Uterus (tissue), 4 donors: ENCODE measurements around the gene ELP1. TPM values are rescaled to one million over a fixed set of nuclear protein-coding genes. Genes with fewer than 3 reads are reported as not detected.

Experiments
- DNase-seq, 2 donors: peaks; one replicate each; pipeline ENCODE4 v3.0.0-alpha.2; 2019 to 2020
- H3K27ac ChIP-seq, 2 donors: fragments of 200-600 bp; sonication (generic); 1 replicate in 1 of 2; 2 replicates in 1 of 2; pipeline ENCODE4 v1.5.1; 2016 to 2018
- H3K27me3 ChIP-seq, 2 donors: fragments of 200-600 bp; sonication (generic); one replicate each; pipeline ENCODE4 v1.5.1; 2018 to 2019; ENCODE audit warnings: control low read depth in 1 of 2
- H3K36me3 ChIP-seq, 2 donors: fragments of 200-600 bp; sonication (generic); one replicate each; pipeline ENCODE4 v1.5.1; 2019; ENCODE audit warnings: control low read depth in 1 of 2
- H3K4me1 ChIP-seq, 2 donors: fragments of 200-600 bp; sonication (generic); one replicate each; pipeline ENCODE4 v1.5.1; 2018 to 2019; ENCODE audit warnings: control low read depth in 1 of 2
- H3K4me3 ChIP-seq, 2 donors: fragments of 200-600 bp; sonication (generic); 1 replicate in 1 of 2; 2 replicates in 1 of 2; pipeline ENCODE4 v1.5.1; 2018 to 2019; ENCODE audit warnings: mild to moderate bottlenecking in 1 of 2
- H3K9me3 ChIP-seq, 2 donors: fragments of 200-600 bp; sonication (generic); one replicate each; pipeline ENCODE4 v1.5.1; 2019; ENCODE audit warnings: control low read depth in 1 of 2
- CTCF ChIP-seq, 4 experiments: fragments of 200-600 bp in 2 of 4; fragments of 450-650 bp in 2 of 4; sonication (generic) in 2 of 4; IDR thresholded peaks; one replicate each; pipeline ENCODE4 v1.5.1; 2016 to 2019; ENCODE audit warnings: antibody characterized with exemption in 4 of 4, mild to moderate bottlenecking in 2 of 4, moderate library complexity in 1 of 4
- POLR2A ChIP-seq, 2 donors: fragments of 450-650 bp; IDR thresholded peaks; one replicate each; pipeline ENCODE4 v1.6.1; 2016; ENCODE audit warnings: antibody characterized with exemption in 2 of 2, mild to moderate bottlenecking in 1 of 2, moderate library complexity in 1 of 2
- intact Hi-C: fragments of 100-400 bp; cut with DNase I; formaldehyde crosslinking; loops from one replicate; pipeline ENCODE4 v1.15.1; 2023; ENCODE audit warnings: low total_unique reads
- total RNA-seq, 4 donors: library from RNA; depleted of rRNA in 3 of 4; stranded (reverse); fragments of >200 nt in 3 of 4; gene quantifications; one replicate each; pipeline versions ENCODE4 v1.1.0 to v1.2.4, GENCODE V29; 2014 to 2023
- donor health status: DM: yes; HTN: yes; CAD: no.

ELP1 gene
- total RNA-seq, 4 donors from 2014 or later = 5.0 to 71.2 (median 36.2) TPM

DNA sequence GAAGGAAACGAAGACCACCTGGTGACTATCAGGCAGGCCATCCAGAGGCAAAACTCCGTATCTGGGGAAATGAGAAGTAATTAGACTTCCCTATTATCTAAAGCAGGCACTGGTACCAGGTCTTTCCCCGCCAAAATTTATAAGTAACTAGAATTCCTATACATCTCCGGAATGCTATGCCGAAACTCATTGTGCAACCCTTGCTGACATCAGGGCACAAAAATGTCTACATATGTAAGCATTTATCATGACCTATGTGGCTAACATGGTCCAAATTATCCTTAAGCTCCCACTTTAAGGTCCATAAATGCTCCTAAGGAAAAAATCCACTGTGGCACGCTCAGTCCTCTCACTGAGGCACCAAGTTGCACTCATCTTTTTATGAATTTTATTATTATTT, 95.9 kb downstream of the ELP1 start:
- no peaks in the 10 kb centered on the region for H3K9me3 ChIP-seq
- H3K27me3 ChIP-seq = no peaks in the 10 kb centered on the region
- H3K27ac ChIP-seq = no peak overlapping the region
- intact Hi-C loops = no loop called here
- DNase-seq = no peak
- TF ChIP-seq CTCF (IDR thresholded peaks at IDR 0.05) (no peak), POLR2A (IDR thresholded peaks at IDR 0.05) (no peak)
- H3K4me1 ChIP-seq = no peaks in the 10 kb centered on the region
- H3K36me3 ChIP-seq = no peaks in the 10 kb centered on the region
- H3K4me3 ChIP-seq = no peak overlapping the region

DNA sequence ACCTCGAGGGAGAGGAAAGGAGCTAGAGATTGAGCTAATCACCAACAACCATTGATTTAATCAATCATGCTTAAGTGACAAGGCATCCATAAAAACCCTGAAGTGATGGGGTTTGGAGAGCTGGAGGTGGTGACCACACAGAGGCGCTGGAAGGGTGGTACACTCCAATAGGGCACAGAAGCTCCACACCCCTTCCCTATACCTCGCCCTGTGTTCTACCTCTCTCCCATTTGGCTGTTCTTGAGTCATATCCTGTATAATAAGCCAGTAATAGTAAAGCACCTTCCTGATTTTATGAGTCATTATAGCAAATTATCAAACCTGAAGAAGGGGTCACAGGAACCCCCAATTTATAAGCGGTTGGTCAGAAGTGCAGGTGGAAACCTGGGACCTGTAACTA, 96.4 kb downstream of the ELP1 start:
- intact Hi-C loops = no loop called here
- Histone ChIP-seq H3K9me3 (no peaks in the 10 kb centered on the region), H3K27ac (no peak overlapping the region), H3K4me3 (no peak overlapping the region), H3K36me3 (no peaks in the 10 kb centered on the region), H3K4me1 (no peaks in the 10 kb centered on the region), H3K27me3 (no peaks in the 10 kb centered on the region)
- TF ChIP-seq CTCF (IDR thresholded peaks at IDR 0.05) (no peak), POLR2A (IDR thresholded peaks at IDR 0.05) (no peak)
- no peak for DNase-seq

- Histone ChIP-seq H3K27ac (no peak overlapping the region), H3K4me3 (no peak overlapping the region), H3K27me3 (no peaks in the 10 kb centered on the region), H3K9me3 (no peaks in the 10 kb centered on the region), H3K4me1 (no peaks in the 10 kb centered on the region), H3K36me3 (no peaks in the 10 kb centered on the region)
- intact Hi-C loops = no loop called here
- no peak for DNase-seq
- TF ChIP-seq POLR2A (IDR thresholded peaks at IDR 0.05) = no peak
- TF ChIP-seq CTCF (IDR thresholded peaks at IDR 0.05) = no peak
Measured at GRCh38 chr9:108836781-108837180, 97.1 kb downstream of the ELP1 start.

GRCh38 chr9:108836319-108836718, 97.6 kb downstream of the ELP1 start:
- no peaks in the 10 kb centered on the region for H3K4me1 ChIP-seq

DNA sequence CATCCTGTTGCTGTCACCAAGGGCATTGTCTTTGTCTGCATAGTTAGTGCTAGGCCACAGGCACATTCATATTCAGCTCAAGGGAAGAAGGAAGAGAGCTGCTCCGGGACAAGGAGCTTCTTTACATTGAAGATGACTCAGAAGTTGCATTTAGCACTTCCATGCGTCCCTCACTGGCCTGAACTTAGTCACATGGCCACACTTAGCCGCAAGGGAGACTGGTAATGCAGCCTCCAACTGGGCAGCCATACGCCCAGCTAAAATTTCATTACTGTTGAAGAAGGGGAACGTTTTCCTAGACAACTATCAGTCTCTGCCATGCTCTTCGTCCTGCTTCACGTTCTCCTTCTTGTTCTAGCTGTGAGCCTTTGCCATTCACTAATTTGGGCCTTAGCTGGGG, 98.1 kb downstream of the ELP1 start:
- H3K9me3 ChIP-seq = no peaks in the 10 kb centered on the region
- no peak overlapping the region for H3K4me3 ChIP-seq
- intact Hi-C loops = no loop called here
- no peaks in the 10 kb centered on the region for H3K27me3 ChIP-seq
- no peaks in the 10 kb centered on the region for H3K4me1 ChIP-seq
- H3K36me3 ChIP-seq = no peaks in the 10 kb centered on the region
- no peak for DNase-seq
- no peak for TF ChIP-seq CTCF (IDR thresholded peaks at IDR 0.05)
- TF ChIP-seq POLR2A (IDR thresholded peaks at IDR 0.05) = no peak
- H3K27ac ChIP-seq = no peak overlapping the region

More at GRCh38 chr9:108836319-108836718, 97.6 kb downstream of the ELP1 start:
- no peaks in the 10 kb centered on the region for H3K36me3 ChIP-seq
- H3K4me3 ChIP-seq = no peak overlapping the region
- TF ChIP-seq CTCF (IDR thresholded peaks at IDR 0.05) = no peak
- H3K27me3 ChIP-seq = no peaks in the 10 kb centered on the region
- no peak overlapping the region for H3K27ac ChIP-seq
- no peak for DNase-seq
- intact Hi-C loops = no loop called here
- H3K9me3 ChIP-seq = no peaks in the 10 kb centered on the region
